ENCODE data around the gene FRMPD2.

Gene FRMPD2

GRCh38 chr10:48210966-48211365 lies 63.5 kb downstream of the FRMPD2 start:
- TF ChIP-seq SIN3A (IDR thresholded peaks at IDR 0.05; ENCODE audit: borderline replicate concordance, insufficient read depth, low read length) (no peak), REST (IDR thresholded peaks at IDR 0.05; ENCODE audit: insufficient read depth in 1 of 2, low read depth in 2 of 2, low read length in 2 of 2) (no peak), FOXP2 (optimal IDR thresholded peaks at IDR 0.05; ENCODE audit: borderline replicate concordance, extremely low read depth, extremely low read length, insufficient read depth) (no peak), POLR2AphosphoS5 (IDR thresholded peaks at IDR 0.05; ENCODE audit: low read depth, low read length) (no peak), TAF1 (IDR thresholded peaks at IDR 0.05; ENCODE audit: borderline replicate concordance, insufficient read depth, low read length) (no peak)

- TF ChIP-seq TAF1 (IDR thresholded peaks at IDR 0.05; ENCODE audit: borderline replicate concordance, insufficient read depth, low read length), result no peak
- no peak for TF ChIP-seq FOXP2 (optimal IDR thresholded peaks at IDR 0.05; ENCODE audit: borderline replicate concordance, extremely low read depth, extremely low read length, insufficient read depth)
- no peak for TF ChIP-seq POLR2AphosphoS5 (IDR thresholded peaks at IDR 0.05; ENCODE audit: low read depth, low read length)
- TF ChIP-seq SIN3A (IDR thresholded peaks at IDR 0.05; ENCODE audit: borderline replicate concordance, insufficient read depth, low read length), result no peak
- TF ChIP-seq REST (IDR thresholded peaks at IDR 0.05; ENCODE audit: insufficient read depth in 1 of 2, low read depth in 2 of 2, low read length in 2 of 2), result no peak
Measured at GRCh38 chr10:48210391-48210790, 64.1 kb downstream of the FRMPD2 start.

GRCh38 chr10:48209241-48209640 lies 65.3 kb downstream of the FRMPD2 start:
- TF ChIP-seq REST (IDR thresholded peaks at IDR 0.05; ENCODE audit: insufficient read depth in 1 of 2, low read depth in 2 of 2, low read length in 2 of 2) (no peak), POLR2AphosphoS5 (IDR thresholded peaks at IDR 0.05; ENCODE audit: low read depth, low read length) (no peak), TAF1 (IDR thresholded peaks at IDR 0.05; ENCODE audit: borderline replicate concordance, insufficient read depth, low read length) (no peak), FOXP2 (optimal IDR thresholded peaks at IDR 0.05; ENCODE audit: borderline replicate concordance, extremely low read depth, extremely low read length, insufficient read depth) (no peak), SIN3A (IDR thresholded peaks at IDR 0.05; ENCODE audit: borderline replicate concordance, insufficient read depth, low read length) (no peak)

DNA sequence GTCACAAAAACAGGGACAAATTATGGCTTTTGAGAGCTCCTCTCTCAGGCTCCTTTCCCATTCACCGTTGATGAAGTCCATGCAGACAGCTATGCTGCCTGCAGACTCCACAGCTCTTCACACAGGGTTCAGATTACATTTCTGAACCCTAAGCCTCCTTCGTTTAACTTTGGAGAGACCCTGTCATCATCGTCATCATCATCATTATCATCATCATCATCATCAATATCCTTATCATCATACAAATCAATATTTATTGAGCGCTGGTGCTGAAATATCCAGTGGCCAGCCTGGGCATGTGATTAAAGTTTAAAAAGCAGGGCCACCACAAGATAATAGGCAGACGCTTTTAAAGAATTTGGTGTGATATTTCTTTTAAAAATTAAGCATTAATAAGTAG lies 66.6 kb downstream of the FRMPD2 start:
- TF ChIP-seq FOXP2 (optimal IDR thresholded peaks at IDR 0.05; ENCODE audit: borderline replicate concordance, extremely low read depth, extremely low read length, insufficient read depth), result no peak
- no peak for TF ChIP-seq POLR2AphosphoS5 (IDR thresholded peaks at IDR 0.05; ENCODE audit: low read depth, low read length)
- no peak for TF ChIP-seq TAF1 (IDR thresholded peaks at IDR 0.05; ENCODE audit: borderline replicate concordance, insufficient read depth, low read length)
- TF ChIP-seq SIN3A (IDR thresholded peaks at IDR 0.05; ENCODE audit: borderline replicate concordance, insufficient read depth, low read length), result no peak
- no peak for TF ChIP-seq REST (IDR thresholded peaks at IDR 0.05; ENCODE audit: insufficient read depth in 1 of 2, low read depth in 2 of 2, low read length in 2 of 2)

Measured in PFSK-1 (cell line).